ENCODE results near the gene SUMF1. TPM values are rescaled to one million over a fixed set of nuclear protein-coding genes. Genes with fewer than 3 reads are reported as not detected.
"Not testable (repeated sequence)": the region's sequence is repeated elsewhere in the genome, so short reads cannot be mapped to it uniquely, and the experiment has no call there.

Gene SUMF1
- total RNA-seq, 1 donor from 2014 or later: 42.5 TPM

- DNase-seq (ENCODE audit: low read depth in 2 of 2): peak; percentile 13 to 60
These were observed 126.4 kb downstream of the SUMF1 start for GRCh38 chr3:4340411-4341335.

GRCh38 chr3:4340077-4340410 is 127.0 kb downstream of the SUMF1 start:
- no peak for DNase-seq (ENCODE audit: low read depth in 2 of 2)

GRCh38 chr3:4338751-4339150 is 128.3 kb downstream of the SUMF1 start:
- DNase-seq (ENCODE audit: low read depth in 2 of 2): no peak

- no peak for DNase-seq (ENCODE audit: low read depth in 2 of 2)
These were observed 130.1 kb downstream of the SUMF1 start for GRCh38 chr3:4336850-4337546.

- no peak for DNase-seq (ENCODE audit: low read depth in 2 of 2)
These were observed 131.1 kb downstream of the SUMF1 start for GRCh38 chr3:4335840-4336562.

- no peak for DNase-seq (ENCODE audit: low read depth in 2 of 2)
These were observed 132.5 kb downstream of the SUMF1 start for GRCh38 chr3:4334548-4334947.

GRCh38 chr3:4332991-4333390 is 134.1 kb downstream of the SUMF1 start:
- DNase-seq (ENCODE audit: low read depth in 2 of 2): no peak

- DNase-seq (ENCODE audit: low read depth in 2 of 2): no peak
These were observed 134.5 kb downstream of the SUMF1 start for GRCh38 chr3:4332574-4332973.

- no peak for DNase-seq (ENCODE audit: low read depth in 2 of 2)
These were observed 135.0 kb downstream of the SUMF1 start for GRCh38 chr3:4332111-4332510.

GRCh38 chr3:4329806-4330205 is 137.3 kb downstream of the SUMF1 start:
- not testable (repeated sequence) for DNase-seq (ENCODE audit: low read depth in 2 of 2)

GRCh38 chr3:4326868-4327267 is 140.2 kb downstream of the SUMF1 start:
- no peak for DNase-seq (ENCODE audit: low read depth in 2 of 2)

- no peak for DNase-seq (ENCODE audit: low read depth in 2 of 2)
These were observed 143.6 kb downstream of the SUMF1 start for GRCh38 chr3:4323246-4324027.

- peak; percentile 45 to 74 for DNase-seq (ENCODE audit: low read depth in 2 of 2)
These were observed 144.4 kb downstream of the SUMF1 start for GRCh38 chr3:4322635-4323034.

- no peak for DNase-seq (ENCODE audit: low read depth in 2 of 2)
These were observed 145.3 kb downstream of the SUMF1 start for GRCh38 chr3:4321732-4322131.

GRCh38 chr3:4320096-4320911 is 146.8 kb downstream of the SUMF1 start:
- no peak for DNase-seq (ENCODE audit: low read depth in 2 of 2)

GRCh38 chr3:4314688-4315087 is 152.4 kb downstream of the SUMF1 start:
- DNase-seq (ENCODE audit: low read depth in 2 of 2): peak; percentile 14 to 22

GRCh38 chr3:4313606-4314293 is 153.3 kb downstream of the SUMF1 start:
- DNase-seq (ENCODE audit: low read depth in 2 of 2): peak; percentile 37 to 40

- DNase-seq (ENCODE audit: low read depth in 2 of 2): no peak
These were observed 155.6 kb downstream of the SUMF1 start for GRCh38 chr3:4311496-4311895.

All from lung microvascular endothelial cell (primary cell).